ENCODE measurements around the gene SYN1. TPM values are rescaled to one million over a fixed set of nuclear protein-coding genes. Genes with fewer than 3 reads are reported as not detected.

The SYN1 gene
- polyA plus RNA-seq, 1 donor (not counting 4 experiments of a cell fraction or from before 2014, with no cell fraction given): 0.07 TPM

- Histone ChIP-seq H3K4me2 (ENCODE audit: control insufficient read depth, extremely low read depth, insufficient read depth, low read depth, low read length) (peak overlapping the region; percentile 80), H2AFZ (ENCODE audit: control insufficient read depth, low read length) (no peak overlapping the region), H3K27me3 (ENCODE audit: control insufficient read depth, extremely low read depth, insufficient read depth, low read length) (no peaks in the 10 kb centered on the region), H3K4me3 (ENCODE audit: control insufficient read depth in 2 of 3, extremely low read depth in 1 of 3, insufficient read depth in 2 of 3, low read depth in 1 of 3, low read length in 3 of 3) (peak overlapping the region; percentile 48 to 77 (median 73)), H3K36me3 (ENCODE audit: control insufficient read depth in 2 of 2, extremely low read depth in 1 of 2, insufficient read depth in 2 of 2, low read length in 2 of 2) (peaks cover 2 to 11% of the 10 kb centered on the region in 2 experiments), H3K4me1 (ENCODE audit: control insufficient read depth, extremely low read depth, insufficient read depth, low read length) (peaks cover 16% of the 10 kb centered on the region), H3K9me3 (ENCODE audit: control insufficient read depth, low read depth, low read length) (no peaks in the 10 kb centered on the region), H3K9ac (ENCODE audit: control insufficient read depth, extremely low read depth, insufficient read depth, low read length) (peak overlapping the region; percentile 82), H4K20me1 (ENCODE audit: control insufficient read depth, extremely low read depth, insufficient read depth, low read length) (no peaks in the 10 kb centered on the region), H3K79me2 (ENCODE audit: control insufficient read depth, insufficient read depth, low read length) (peaks cover 13% of the 10 kb centered on the region), H3K27ac (ENCODE audit: control insufficient read depth, insufficient read depth, low read length) (peak overlapping the region; percentile 76), H3K9me1 (ENCODE audit: control insufficient read depth, extremely low read depth, insufficient read depth, low read length) (peaks cover 2% of the 10 kb centered on the region)
- dilution Hi-C loops (cut with MboI; ENCODE audit: extremely low pct_ligation_motif_present, low sequenced_read_pairs): no loop called here
- no peak for DNase-seq (ENCODE audit: low read depth, low spot score)
- TF ChIP-seq EZH2 (IDR thresholded peaks at IDR 0.05; ENCODE audit: low read length) (no peak), CTCF (optimal IDR thresholded peaks at IDR 0.05 in 1 of 3, IDR thresholded peaks at IDR 0.05 in 1 of 3, conservative IDR thresholded peaks at IDR 0.05 in 1 of 3; ENCODE audit: extremely low read depth in 1 of 3, insufficient read depth in 2 of 3, low read length in 3 of 3) (no peak)
- FAIRE-seq: no peak
Measured at GRCh38 chrX:47649781-47650163, 30.1 kb upstream of the SYN1 start.

GRCh38 chrX:47649271-47649670 lies 29.6 kb upstream of the SYN1 start:
- Histone ChIP-seq H3K27ac (ENCODE audit: control insufficient read depth, insufficient read depth, low read length) (no peak overlapping the region), H3K9ac (ENCODE audit: control insufficient read depth, extremely low read depth, insufficient read depth, low read length) (peak overlapping the region; percentile 82)
- DNase-seq (ENCODE audit: low read depth, low spot score): no peak

More at GRCh38 chrX:47649271-47649670, 29.6 kb upstream of the SYN1 start:
- H2AFZ ChIP-seq (ENCODE audit: control insufficient read depth, low read length): no peak overlapping the region
- H3K9me3 ChIP-seq (ENCODE audit: control insufficient read depth, low read depth, low read length): no peaks in the 10 kb centered on the region
- H3K79me2 ChIP-seq (ENCODE audit: control insufficient read depth, insufficient read depth, low read length): peaks cover 13% of the 10 kb centered on the region
- H3K4me2 ChIP-seq (ENCODE audit: control insufficient read depth, extremely low read depth, insufficient read depth, low read depth, low read length): peak overlapping the region; percentile 80
- FAIRE-seq: no peak
- H3K4me1 ChIP-seq (ENCODE audit: control insufficient read depth, extremely low read depth, insufficient read depth, low read length): peaks cover 16% of the 10 kb centered on the region
- H3K27me3 ChIP-seq (ENCODE audit: control insufficient read depth, extremely low read depth, insufficient read depth, low read length): no peaks in the 10 kb centered on the region
- dilution Hi-C loops (cut with MboI; ENCODE audit: extremely low pct_ligation_motif_present, low sequenced_read_pairs): no loop called here
- H3K9me1 ChIP-seq (ENCODE audit: control insufficient read depth, extremely low read depth, insufficient read depth, low read length): peaks cover 2% of the 10 kb centered on the region
- TF ChIP-seq EZH2 (IDR thresholded peaks at IDR 0.05; ENCODE audit: low read length) (no peak), CTCF (optimal IDR thresholded peaks at IDR 0.05 in 1 of 3, IDR thresholded peaks at IDR 0.05 in 1 of 3, conservative IDR thresholded peaks at IDR 0.05 in 1 of 3; ENCODE audit: extremely low read depth in 1 of 3, insufficient read depth in 2 of 3, low read length in 3 of 3) (no peak)
- H3K36me3 ChIP-seq (ENCODE audit: control insufficient read depth in 2 of 2, extremely low read depth in 1 of 2, insufficient read depth in 2 of 2, low read length in 2 of 2): peaks cover 2 to 11% of the 10 kb centered on the region in 2 experiments
- H3K4me3 ChIP-seq (ENCODE audit: control insufficient read depth in 2 of 3, extremely low read depth in 1 of 3, insufficient read depth in 2 of 3, low read depth in 1 of 3, low read length in 3 of 3): peak overlapping the region; percentile 48 to 77 (median 73)
- H4K20me1 ChIP-seq (ENCODE audit: control insufficient read depth, extremely low read depth, insufficient read depth, low read length): no peaks in the 10 kb centered on the region
